SW480 (cell line): ENCODE results near the gene BPIFA1.
A peak's percentile ranks its signal among the peaks of the same experiment; 100 is the strongest.

Source experiments
- DNase-seq: peaks from one replicate; pipeline ENCODE4 v3.0.0-alpha.2; 2016; ENCODE audit warnings: low spot score

The BPIFA1 gene

DNA sequence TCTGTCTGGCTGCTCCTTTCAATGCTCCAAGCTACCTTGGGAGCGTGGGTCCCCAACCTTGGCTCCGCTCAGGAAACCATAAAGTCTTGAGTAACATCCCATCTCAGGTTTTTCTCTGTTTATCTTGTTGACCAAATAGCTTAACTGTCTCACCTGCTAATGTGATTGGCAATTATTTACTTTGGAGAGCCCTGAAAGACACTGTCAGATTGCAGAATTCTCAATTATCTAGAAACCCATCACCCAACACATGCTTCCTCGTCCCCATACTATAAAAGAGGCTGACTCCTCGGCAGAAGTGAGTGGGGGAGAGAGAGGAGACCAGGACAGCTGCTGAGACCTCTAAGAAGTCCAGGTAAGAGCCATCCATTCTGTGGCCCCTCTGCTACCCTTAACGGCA, at the start of gene BPIFA1:
Gene BPIFA1 (plus strand): TSS at position 301 of the 400 bp plus-strand sequence. CDS start 1,716 bp downstream, outside the sequence.
- no peak for DNase-seq

DNA sequence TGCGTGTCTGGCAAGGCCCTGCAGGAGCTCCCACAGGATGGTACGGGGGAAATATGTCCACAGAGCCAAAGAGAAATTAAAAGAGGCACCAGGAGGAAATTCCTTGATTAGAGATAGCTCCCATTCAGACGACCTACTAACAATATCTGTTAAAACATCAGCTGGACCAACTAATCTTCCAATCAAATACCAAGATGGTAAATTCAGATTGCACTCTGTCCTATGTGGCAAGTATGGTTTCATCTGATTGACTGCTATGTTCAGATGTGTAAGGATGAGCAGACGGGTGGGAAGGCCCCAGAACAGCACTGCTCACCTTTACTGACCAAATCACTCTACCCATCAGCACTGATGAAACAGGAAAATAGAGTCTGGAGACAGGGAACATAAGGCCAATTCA, 48.3 kb upstream of the BPIFA1 start:
- no peak for DNase-seq

DNA sequence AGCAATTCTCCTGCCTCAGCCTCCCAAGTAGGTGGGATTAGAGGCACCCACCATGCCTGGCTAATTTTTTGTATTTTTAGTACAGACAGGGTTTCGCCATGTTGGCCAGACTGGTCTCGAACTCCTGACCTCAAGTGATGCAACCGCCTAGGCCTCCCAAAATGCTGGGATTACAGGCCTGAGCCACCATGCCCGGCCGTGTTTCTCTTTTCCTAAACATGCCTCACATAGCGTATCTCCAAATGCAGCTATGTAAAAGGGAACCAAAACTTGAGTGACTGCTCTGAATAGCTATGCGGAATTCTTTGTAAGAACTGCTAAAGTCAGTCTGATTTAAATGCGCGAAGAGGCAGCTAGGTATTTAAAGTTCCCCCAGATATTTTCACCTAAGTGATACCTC, 47.4 kb upstream of the BPIFA1 start:
- no peak for DNase-seq

DNA sequence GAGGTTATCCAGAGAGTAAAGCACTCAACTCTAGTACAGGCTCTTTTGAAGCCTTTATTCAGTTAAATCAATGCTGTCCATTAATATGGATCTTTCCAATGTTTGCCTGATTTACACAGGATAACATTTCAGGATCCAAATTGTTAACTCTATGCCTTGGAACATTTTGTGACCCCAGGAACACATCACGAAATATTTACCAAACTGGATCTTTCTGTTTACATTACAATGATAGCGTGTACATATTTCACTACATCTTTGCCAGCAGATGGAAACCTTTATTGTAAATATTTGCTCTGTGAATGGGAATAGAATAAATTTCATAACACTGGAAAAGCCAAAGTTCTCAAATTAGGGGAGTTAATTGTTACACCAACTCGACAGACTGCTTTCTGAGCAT, 44.3 kb upstream of the BPIFA1 start:
- DNase-seq, result no peak

DNA sequence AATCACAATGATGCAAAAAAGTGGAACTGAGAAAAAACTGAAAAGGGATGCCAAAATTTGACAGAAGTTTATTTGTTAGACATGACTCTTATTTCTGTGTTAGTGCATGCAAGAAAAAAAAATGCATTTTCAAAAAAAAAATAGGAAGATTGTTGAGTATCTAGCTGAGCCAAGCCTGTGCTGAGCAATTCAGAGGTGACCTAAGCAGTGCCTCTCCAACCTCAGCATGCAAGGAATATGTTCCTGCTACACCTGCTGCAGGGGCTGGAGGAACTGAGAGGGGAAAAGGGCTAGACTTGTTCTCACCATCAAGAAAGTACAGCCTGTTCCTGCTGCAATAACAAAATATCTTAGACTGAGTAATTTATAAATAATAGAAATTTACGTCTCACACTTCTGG, 43.8 kb upstream of the BPIFA1 start:
- DNase-seq, result no peak

DNA sequence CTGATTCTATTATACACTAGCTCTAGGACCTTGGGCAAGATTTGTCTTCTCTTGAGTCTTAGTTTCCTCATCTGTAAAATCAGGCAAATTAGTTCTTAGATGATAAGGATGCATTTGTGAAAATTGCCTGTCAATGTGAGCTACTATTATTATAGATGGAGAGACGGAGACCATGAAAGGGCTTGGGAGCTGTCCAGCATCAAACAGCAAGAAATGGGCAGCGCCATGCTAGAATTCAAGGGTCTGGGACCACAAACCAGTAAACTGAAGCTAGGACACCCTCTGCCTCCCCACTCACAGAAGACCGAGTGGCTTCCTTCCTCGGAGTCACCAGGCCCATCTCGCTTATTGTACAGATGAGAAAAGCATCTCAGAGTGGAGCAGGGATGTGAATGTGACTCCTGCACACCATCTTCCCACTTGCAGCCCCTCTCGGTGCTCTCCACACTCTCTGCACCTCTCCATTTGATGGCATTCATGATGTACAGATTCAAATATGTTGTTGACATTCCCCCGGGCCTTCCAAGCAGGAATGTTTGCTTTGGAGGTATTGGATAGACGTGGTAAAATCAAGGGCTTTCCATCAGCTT, 42.8 kb upstream of the BPIFA1 start:
- no peak for DNase-seq

DNA sequence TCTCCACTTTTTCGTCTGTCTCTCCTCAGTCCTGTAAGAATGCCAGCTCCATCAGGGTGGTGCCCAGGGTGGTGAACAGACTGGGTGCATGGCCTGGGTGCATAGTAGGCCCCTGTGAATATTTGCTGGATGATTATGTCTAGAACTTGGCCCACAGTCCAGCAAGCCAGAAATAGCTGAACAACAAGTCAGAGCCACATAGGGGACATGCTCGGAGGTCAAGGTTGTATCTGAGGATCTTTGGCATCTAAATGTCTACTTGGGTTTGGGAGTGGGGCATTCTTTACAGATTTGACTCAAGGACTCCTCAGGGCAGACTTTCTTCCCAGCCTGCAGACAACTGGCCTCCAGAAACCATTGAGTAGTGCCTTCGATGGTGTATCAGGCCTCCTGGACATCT, 36.8 kb upstream of the BPIFA1 start:
- DNase-seq, result no peak

DNA sequence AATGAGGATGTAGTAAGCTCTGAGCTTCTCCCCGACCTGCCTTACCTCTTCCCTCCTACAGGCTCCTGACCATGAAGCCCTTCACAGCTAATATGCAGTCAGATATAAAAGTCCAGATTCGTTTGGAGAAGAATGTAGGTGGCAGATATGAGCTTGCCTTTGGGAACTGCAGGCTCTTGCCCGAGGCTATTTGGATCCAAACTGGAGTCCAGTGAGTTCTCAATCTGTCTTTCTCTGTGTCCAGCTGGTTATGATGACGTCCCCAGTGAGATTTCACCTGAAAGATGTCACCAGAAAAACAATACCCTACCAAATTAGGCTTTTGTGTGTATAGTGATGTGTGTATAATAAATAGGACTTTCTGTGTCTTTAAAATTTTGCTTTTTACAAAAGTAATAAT, 33.3 kb upstream of the BPIFA1 start:
- DNase-seq, result no peak

DNA sequence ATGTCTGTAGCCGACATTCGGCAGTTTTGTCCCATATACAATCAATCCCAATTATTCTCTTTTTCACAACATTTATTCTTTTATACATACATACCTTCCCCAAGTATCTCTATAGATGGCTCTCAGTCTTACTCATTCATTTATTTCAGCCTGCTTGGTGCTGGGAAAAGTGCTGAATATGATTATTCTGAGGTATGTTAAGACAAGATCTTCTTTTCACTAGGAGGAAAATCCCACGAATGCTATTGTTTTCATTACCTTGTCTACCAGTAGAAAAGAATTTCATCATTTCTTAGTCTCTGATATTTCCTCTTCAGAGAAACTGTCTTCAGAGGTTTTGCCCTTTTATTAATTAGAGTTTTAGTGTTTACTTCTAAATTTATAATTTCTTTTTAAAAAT, 32.4 kb upstream of the BPIFA1 start:
- no peak for DNase-seq

DNA sequence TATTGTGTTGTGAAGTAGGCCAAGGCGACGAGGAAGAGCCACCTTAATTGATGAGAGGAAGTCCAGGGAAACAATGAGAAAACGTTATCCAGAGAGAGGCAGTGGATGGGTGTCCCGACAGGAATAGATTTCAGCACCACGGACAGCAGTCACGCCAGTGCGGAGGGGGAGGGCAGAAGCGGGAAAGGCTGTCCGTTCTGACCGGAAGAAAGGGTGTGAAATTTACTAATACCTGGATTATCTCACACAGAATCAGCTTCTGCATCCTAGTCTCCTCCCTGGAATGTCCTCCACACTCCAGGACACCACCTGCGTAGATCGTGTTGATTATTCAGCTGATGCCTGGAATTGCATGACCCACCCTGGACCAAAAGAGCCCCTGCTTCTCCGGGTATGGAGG, 26.0 kb upstream of the BPIFA1 start:
- peak; percentile 79 for DNase-seq

DNA sequence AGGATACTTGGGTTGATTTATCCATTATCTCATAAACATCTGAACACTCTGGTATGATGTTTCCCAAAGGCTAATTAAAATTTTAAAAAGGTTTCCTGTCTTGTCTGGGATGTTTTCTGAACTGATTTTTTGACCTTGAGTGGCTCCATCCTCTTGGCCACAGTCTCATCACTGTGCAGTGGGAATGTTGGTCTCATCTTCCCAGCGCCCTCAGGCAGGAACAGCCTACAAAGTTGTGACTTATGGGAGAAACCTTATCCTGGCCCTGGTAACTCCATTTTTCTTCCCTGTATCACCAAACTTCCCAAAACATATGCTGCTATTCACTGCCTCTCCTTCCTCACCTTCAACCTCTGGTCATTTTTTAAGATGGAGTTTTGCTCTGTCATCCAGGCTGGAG, 25.4 kb upstream of the BPIFA1 start:
- no peak for DNase-seq

DNA sequence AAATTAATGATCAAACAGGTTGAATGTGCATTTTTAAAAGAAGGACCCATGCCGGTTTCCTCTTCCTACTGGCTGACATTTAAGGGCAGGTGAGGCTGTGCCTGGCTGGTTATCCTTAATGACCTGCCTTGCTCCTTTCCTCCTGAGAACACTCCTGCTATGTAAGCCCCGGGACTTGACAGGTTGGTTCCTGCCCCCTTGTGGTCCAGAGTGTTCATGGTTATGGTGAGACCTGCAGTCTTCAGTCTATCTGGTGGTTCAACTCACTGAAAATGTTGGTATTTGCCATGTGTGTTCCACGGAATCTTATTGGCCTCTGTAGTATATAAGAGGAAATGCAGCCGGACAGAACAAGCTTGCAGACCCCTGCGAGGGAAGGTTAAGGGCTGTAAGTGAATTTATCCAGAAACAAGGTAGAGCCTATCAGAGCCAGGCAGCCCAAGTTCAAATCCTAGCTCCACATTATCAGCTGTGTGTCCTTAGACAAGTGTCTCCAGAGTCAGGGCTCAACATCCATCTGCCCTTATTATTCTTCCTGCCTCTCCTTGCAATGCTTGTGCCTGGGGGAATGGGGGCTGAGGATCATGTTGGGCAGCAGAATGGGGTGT, 23.9 kb upstream of the BPIFA1 start:
- peak; percentile 83 for DNase-seq

DNA sequence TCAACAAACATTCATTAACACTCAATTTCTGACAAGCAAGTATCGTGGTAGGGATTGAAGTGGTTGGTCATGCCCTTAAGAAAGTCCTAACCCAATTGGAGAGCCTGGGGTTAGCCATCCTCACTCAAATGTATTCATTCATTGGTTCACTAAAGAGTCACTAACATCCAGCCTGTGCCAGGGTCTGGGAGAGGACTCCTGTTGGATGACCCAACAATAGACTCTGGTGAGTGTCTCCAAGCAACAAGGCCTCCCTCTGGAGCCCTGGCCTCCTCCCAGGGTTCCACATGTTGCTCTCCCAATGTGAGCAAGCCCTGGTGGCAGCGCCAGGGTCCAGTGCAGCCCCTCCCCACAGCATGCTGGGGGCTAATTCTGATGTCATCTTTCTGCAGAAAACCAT, 18.7 kb upstream of the BPIFA1 start, which contains the start of gene BPIFA3:
Gene BPIFA3 (plus strand): TSS at position 301 of the 400 bp plus-strand sequence. CDS start 185 bp downstream, outside the sequence.
- no peak for DNase-seq

DNA sequence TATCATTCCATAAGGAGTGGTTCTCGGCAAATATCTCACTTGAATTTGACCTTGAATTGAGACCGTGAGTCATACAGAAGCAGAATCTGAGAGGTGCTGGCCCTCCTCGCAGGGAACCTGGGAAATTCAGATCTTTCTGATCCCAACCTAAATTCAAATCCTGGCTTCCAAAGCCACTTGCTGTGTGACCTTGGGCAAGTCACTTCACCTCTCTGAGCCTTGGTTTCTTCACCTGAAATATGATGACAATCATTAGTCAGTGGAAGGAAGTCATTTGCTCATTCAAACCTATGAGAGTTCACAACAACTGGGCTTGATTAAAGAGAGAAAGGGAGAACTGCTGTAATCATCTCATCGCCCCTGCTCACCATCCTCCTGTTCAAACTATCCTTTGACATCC, 11.4 kb upstream of the BPIFA1 start:
- DNase-seq, result no peak

DNA sequence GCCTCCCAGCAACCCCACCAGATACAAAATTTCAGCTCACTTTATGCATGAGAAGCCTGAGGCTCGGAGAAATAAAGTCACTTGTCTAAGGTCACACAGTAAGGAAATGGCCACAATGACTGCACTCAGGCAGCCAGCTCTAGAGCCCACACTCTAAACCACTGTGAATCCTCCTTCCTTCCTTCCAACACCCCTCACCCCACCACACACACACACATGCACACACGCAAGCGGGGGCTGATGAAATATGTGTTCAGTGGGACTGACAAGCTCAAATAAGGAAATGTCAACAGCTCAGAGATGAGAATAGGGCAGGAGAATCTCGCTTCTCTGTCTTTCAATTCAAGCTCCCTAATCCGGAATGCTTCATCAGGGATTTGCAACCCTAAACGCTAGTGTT, 6.0 kb upstream of the BPIFA1 start:
- no peak for DNase-seq

DNA sequence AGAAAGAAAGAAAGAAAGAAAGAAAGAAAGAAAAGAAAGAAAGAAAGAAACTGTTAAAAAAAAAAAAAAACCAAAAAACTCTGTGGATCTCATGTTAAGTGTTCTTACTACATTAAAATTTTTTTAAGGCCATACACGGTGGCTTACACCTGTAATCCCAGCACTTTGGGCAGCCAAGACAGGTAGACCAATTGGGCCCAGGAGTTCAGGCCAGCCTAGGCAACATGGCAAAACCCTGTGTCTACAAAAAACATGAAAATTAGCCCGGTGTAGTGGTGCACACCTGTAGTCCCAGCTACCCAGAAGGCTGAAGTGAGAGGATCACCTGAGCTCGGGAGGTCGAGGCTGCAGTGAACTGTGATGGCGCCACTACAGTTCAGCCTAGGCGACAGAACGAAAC, 4.6 kb upstream of the BPIFA1 start:
- DNase-seq, result no peak

DNA sequence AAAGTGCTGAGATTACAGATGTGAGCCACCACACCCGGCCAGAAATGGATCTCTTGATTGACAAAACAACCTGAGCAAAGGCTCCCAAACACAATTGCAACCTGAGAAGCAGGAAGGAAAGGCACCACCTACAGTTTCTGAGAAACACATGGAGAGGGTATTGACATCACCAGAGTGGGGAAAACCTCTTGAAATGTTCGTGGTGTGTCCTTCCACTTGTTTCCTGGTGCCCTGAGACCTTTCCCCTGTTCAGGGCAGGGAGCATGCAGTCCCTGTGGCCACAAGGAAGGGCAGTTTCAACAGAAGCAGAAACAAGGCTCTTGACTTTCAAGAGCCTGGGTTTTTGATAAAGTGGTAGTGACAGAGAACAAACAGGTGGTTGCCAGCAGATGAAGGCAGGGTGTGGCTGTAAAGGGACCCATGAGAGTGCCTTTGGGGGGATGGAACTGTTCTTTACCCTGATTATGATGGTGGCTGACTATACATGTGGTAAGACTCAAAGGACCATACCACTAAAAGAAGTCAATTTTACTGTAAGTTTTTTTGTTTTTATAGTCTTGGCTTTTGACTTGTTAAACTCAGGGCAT, 3.2 kb upstream of the BPIFA1 start:
- DNase-seq, result no peak

DNA sequence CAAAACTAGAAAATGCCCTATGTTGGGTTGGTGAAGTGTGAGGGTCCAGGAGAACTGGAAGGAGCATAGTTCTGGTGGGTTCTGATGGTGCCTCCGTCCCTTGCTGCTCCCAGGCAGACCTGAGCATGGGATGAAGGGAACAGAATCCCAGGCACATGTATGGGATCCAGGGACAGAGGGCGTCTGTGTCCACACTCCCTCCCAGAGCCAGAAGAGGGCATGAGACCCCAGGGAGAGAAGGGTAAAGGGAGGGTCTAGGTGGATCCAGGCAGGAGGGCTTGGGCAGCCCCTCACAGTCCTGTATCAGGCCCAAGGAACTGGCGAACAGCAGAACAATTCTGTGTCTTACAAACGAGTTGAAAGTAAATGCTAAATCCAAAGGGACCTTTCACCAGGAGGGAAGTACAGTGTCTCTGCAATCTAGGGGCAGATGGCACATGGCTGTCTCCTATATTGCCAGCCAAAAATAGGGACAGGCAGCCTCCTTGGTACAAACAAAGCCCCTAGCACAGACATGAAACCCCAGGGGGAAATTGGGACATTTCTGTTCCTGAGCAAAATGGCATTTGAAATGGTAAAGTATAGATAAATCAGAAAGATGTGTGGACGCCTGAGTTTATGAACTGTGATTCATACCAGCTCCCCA, 2.5 kb upstream of the BPIFA1 start:
- no peak for DNase-seq

DNA sequence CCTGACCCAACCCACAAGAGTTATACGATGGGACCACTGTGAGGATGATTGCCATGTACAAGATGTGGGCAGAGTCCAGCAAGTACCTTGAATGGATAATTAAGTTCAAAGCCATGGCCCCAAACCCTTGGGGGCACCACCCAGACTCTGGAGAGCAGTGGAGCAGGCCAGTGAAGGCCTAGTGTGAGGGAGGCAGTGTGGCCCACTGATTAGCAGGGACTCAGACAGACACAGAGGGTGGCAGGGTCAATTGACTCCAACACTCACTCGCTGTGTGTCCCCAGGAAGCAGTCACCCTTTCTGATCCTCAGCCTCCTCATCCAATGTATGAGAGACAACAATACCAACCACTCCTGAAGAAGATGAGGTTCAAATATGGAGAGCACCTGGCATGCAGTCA, 1.7 kb upstream of the BPIFA1 start:
- no peak for DNase-seq

DNA sequence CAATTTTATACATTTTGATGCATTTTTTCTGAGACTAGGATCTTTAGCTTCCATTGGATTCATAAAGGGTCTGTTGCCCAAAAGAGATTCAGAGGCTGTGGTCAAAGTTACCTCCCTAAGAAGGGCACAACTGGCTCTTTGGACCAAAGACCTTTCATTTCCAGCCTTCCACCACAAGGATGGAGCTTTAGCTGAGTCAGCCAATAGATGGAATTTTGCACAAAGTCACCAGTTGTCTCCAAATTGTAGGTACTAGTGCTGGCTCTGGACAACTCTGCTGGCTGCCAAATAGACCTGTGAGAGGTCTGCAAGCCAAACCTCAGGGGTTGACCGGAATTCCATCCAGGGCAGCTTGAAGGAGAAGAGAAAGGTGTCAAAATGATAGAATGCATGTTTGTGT, 555 bp downstream of the BPIFA1 start:
- no peak for DNase-seq

DNA sequence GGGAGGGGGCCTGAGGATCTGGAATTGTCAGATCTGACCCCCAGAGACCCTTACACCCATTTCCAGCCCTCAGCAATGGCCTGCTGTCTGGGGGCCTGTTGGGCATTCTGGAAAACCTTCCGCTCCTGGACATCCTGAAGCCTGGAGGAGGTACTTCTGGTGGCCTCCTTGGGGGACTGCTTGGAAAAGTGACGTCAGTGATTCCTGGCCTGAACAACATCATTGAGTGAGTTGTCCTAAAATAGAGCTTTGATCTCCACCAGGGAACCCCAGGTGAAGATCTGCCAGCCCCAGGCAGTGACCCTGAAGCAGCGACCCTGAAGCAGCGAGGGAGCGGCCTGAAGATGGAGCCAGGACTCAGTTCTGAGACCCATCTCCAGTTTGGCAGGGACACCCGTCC, 2.2 kb downstream of the BPIFA1 start:
- no peak for DNase-seq

DNA sequence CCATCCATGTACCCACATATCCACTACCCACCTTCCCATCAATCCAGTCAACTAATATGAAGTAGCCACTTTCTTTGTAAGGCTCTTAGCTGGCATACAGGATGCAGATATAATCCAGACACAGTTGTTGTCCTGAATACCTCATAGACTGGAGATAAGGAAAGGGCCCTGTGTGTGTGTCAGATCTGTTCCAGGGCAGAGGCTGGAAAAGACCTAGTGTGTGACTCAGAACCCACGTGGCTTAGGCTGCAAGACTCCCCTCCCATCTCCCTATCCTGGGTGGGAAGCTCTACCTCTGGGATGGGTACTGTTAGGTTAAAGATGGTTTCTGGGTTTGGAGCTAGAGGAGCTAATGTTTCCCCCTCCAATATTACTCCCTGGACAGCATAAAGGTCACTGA, 3.6 kb downstream of the BPIFA1 start:
- DNase-seq, result no peak

DNA sequence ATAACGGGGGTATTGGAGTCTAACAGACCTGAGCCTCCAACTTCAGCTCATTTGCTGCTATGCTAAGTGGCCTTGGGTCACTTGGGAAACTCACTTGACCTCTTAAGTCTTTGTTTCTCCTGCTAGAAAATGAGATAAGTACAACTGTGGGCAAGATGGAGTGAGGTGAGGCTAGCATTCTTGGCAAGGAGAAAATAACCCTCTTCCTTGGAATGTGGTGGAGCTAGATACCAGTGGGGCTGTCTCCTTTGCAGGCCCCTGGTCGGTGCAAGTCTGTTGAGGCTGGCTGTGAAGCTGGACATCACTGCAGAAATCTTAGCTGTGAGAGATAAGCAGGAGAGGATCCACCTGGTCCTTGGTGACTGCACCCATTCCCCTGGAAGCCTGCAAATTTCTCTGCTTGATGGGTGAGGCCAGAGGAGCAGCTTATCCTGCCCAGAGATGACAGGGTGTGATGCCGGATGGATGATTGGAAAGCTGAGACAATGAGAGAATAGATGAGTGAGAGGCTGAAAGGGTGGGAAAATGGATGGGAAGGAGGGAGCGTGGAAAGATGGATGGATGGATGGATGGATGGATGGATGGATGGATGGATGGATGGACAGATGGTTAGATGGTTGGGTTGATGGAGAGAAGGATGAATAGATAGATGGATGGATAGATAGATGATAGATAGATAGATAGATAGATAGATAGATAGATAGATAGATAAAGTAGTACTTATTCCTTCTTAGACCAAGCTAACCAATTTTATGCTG, 4.4 kb downstream of the BPIFA1 start:
- DNase-seq, result no peak
